Measurements from ENCODE around the gene RASSF5. TPM values are rescaled to one million over a fixed set of nuclear protein-coding genes. Genes with fewer than 3 reads are reported as not detected.
A peak's percentile ranks its signal among the peaks of the same experiment; 100 is the strongest.

RASSF5 gene
- total and polyA plus RNA-seq, 2 of the 13 experiments (the other 11 are each of a cell fraction or from before 2014, with no cell fraction given): 0.18 to 0.40 TPM

- TF ChIP-seq NFKB2 (CRISPR knock-in tag; IDR thresholded peaks at IDR 0.05; ENCODE audit: borderline replicate concordance) (peak; percentile 79; the same call in 1 of the 2 replicates), NFIC (IDR thresholded peaks at IDR 0.05; ENCODE audit: low read length) (no peak), NCOA1 (CRISPR knock-in tag; IDR thresholded peaks at IDR 0.05) (0 out of 2 replicates have a peak, but pooled peaks have one; percentile 51), ZBTB8A (CRISPR knock-in tag; IDR thresholded peaks at IDR 0.05; ENCODE audit: borderline replicate concordance, low read depth) (peak; percentile 48; the same call in 1 of the 2 replicates), XRCC5 (optimal IDR thresholded peaks at IDR 0.05; ENCODE audit: low read length) (peak; percentile 72), ZBTB49 (CRISPR knock-in tag; IDR thresholded peaks at IDR 0.05; ENCODE audit: borderline replicate concordance) (no peak), SNAPC4 (CRISPR knock-in tag; IDR thresholded peaks at IDR 0.05) (no peak), EZH2 (conservative IDR thresholded peaks at IDR 0.05; ENCODE audit: low read depth, low read length) (no peak), ZNF33B (CRISPR knock-in tag; IDR thresholded peaks at IDR 0.05) (peak; percentile 71; the same call in 1 of the 2 replicates), ZBTB2 (CRISPR knock-in tag; IDR thresholded peaks at IDR 0.05; ENCODE audit: low read depth) (0 out of 2 replicates have a peak, but pooled peaks have one; percentile 63), DRAP1 (CRISPR knock-in tag; IDR thresholded peaks at IDR 0.05) (peak; percentile 87), PCBP1 (IDR thresholded peaks at IDR 0.05; ENCODE audit: borderline replicate concordance, low read depth, low read length) (no peak), FIP1L1 (IDR thresholded peaks at IDR 0.05; ENCODE audit: borderline replicate concordance, insufficient read depth, low read depth, low read length) (no peak), NR2F2 (IDR thresholded peaks at IDR 0.05; ENCODE audit: borderline replicate concordance, low read depth) (no peak), ZNF431 (CRISPR knock-in tag; IDR thresholded peaks at IDR 0.05; ENCODE audit: borderline replicate concordance, low read depth) (no peak; the same call in 1 of the 2 replicates), TBP (CRISPR knock-in tag; IDR thresholded peaks at IDR 0.05) (no peak), ZNF101 (CRISPR knock-in tag; IDR thresholded peaks at IDR 0.05; ENCODE audit: borderline replicate concordance, low read depth) (0 out of 2 replicates have a peak, but pooled peaks have one; percentile 42), ZMYM4 (CRISPR knock-in tag; IDR thresholded peaks at IDR 0.05) (peak; percentile 59; the same call in 1 of the 2 replicates), ZNF615 (CRISPR knock-in tag; IDR thresholded peaks at IDR 0.05; ENCODE audit: borderline replicate concordance) (no peak)
Observed at GRCh38 chr1:206635080-206635977, 128.0 kb downstream of the RASSF5 start, which contains the start of gene DYRK3 (continued).
